Measurements from ENCODE around the gene FNIP2.

Gene FNIP2

GRCh38 chr4:158819942-158820786 is 51.3 kb downstream of the FNIP2 start:
- peak; percentile 91 for DNase-seq (ENCODE audit: low read depth)
- TF ChIP-seq CTCF (IDR thresholded peaks at IDR 0.05; ENCODE audit: control insufficient read depth, extremely low read depth, insufficient read depth) = no peak
- H3K4me3 ChIP-seq (ENCODE audit: low read depth, low read length) = peak overlapping the region; percentile 5

GRCh38 chr4:158821228-158821971 is 52.6 kb downstream of the FNIP2 start:
- no peak overlapping the region for H3K4me3 ChIP-seq (ENCODE audit: low read depth, low read length)
- TF ChIP-seq CTCF (IDR thresholded peaks at IDR 0.05; ENCODE audit: control insufficient read depth, extremely low read depth, insufficient read depth) = no peak
- DNase-seq (ENCODE audit: low read depth) = no peak

GRCh38 chr4:158822348-158822747 is 53.5 kb downstream of the FNIP2 start:
- no peak for TF ChIP-seq CTCF (IDR thresholded peaks at IDR 0.05; ENCODE audit: control insufficient read depth, extremely low read depth, insufficient read depth)
- no peak overlapping the region for H3K4me3 ChIP-seq (ENCODE audit: low read depth, low read length)
- no peak for DNase-seq (ENCODE audit: low read depth)

GRCh38 chr4:158823461-158823873 is 54.6 kb downstream of the FNIP2 start:
- TF ChIP-seq CTCF (IDR thresholded peaks at IDR 0.05; ENCODE audit: control insufficient read depth, extremely low read depth, insufficient read depth) = no peak
- no peak overlapping the region for H3K4me3 ChIP-seq (ENCODE audit: low read depth, low read length)
- DNase-seq (ENCODE audit: low read depth) = no peak

- TF ChIP-seq CTCF (IDR thresholded peaks at IDR 0.05; ENCODE audit: control insufficient read depth, extremely low read depth, insufficient read depth) = no peak
- no peak for DNase-seq (ENCODE audit: low read depth)
- no peak overlapping the region for H3K4me3 ChIP-seq (ENCODE audit: low read depth, low read length)
These were observed 55.8 kb downstream of the FNIP2 start for GRCh38 chr4:158824425-158825274.

- 0 out of 2 replicates have a peak, but pooled peaks have one; percentile 3 for TF ChIP-seq CTCF (IDR thresholded peaks at IDR 0.05; ENCODE audit: control insufficient read depth, extremely low read depth, insufficient read depth)
These were observed 56.7 kb downstream of the FNIP2 start for GRCh38 chr4:158825433-158826036.

More at GRCh38 chr4:158825433-158826036, 56.7 kb downstream of the FNIP2 start:
- DNase-seq (ENCODE audit: low read depth) = no peak
- H3K4me3 ChIP-seq (ENCODE audit: low read depth, low read length) = no peak overlapping the region

All from LNCaP clone FGC (cell line).